Neural progenitor cell (in vitro differentiated cells): ENCODE measurements around the gene KLF2. TPM values are rescaled to one million over a fixed set of nuclear protein-coding genes. Genes with fewer than 3 reads are reported as not detected.
A peak's percentile ranks its signal among the peaks of the same experiment; 100 is the strongest.

Experiments
- DNase-seq: peaks from one replicate; pipeline ENCODE4 v3.0.0-alpha.2; 2016; ENCODE audit warnings: low spot score
- H2AFZ ChIP-seq: fragments of 200-600 bp; sonication (generic); replicated peaks from 2 replicates; pipeline ENCODE4 v1.6.1; 2016; ENCODE audit warnings: antibody characterized with exemption
- H3F3A ChIP-seq: fragments of 200-600 bp; sonication (generic); 2 replicates; pipeline ENCODE4 v1.6.1; 2016; ENCODE audit warnings: antibody characterized with exemption, low read depth
- H3K27ac ChIP-seq: fragments of 200-600 bp; sonication (generic); 2 replicates; pipeline ENCODE4 v1.5.1; 2016; ENCODE audit warnings: mild to moderate bottlenecking
- H3K27me3 ChIP-seq: fragments of 200-600 bp; sonication (generic); 2 replicates; pipeline ENCODE4 v1.6.1; 2016; ENCODE audit warnings: mild to moderate bottlenecking, moderate library complexity
- H3K36me3 ChIP-seq: fragments of 200-600 bp; sonication (generic); 2 replicates; pipeline ENCODE4 v1.5.1; 2016
- H3K4me1 ChIP-seq: fragments of 200-600 bp; sonication (generic); 2 replicates; pipeline ENCODE4 v1.6.1; 2016; ENCODE audit warnings: mixed run types
- H3K4me2 ChIP-seq: fragments of 200-600 bp; sonication (generic); 2 replicates; pipeline ENCODE4 v1.6.1; 2016
- H3K4me3 ChIP-seq: fragments of 200-600 bp; sonication (generic); 2 replicates; pipeline ENCODE4 v1.5.1; 2016
- H3K79me2 ChIP-seq: fragments of 200-600 bp; sonication (generic); 2 replicates; pipeline ENCODE4 v1.6.1; 2016; ENCODE audit warnings: low read depth
- H3K9ac ChIP-seq: fragments of 200-600 bp; sonication (generic); 2 replicates; pipeline ENCODE4 v1.6.1; 2016
- H3K9me3 ChIP-seq: fragments of 200-600 bp; sonication (generic); 2 replicates; pipeline ENCODE4 v1.5.1; 2016; ENCODE audit warnings: low read depth
- H4K20me1 ChIP-seq: fragments of 200-600 bp; sonication (generic); 2 replicates; pipeline ENCODE4 v1.6.1; 2016; ENCODE audit warnings: low read depth
- H3K27ac Mint-ChIP-seq: 3 replicates; pipeline ENCODE4 v1.8.0; 2021; ENCODE audit warnings: mixed read lengths
- H3K27me3 Mint-ChIP-seq: 2 replicates; pipeline ENCODE4 v1.8.0; 2022; ENCODE audit warnings: low read depth, mild to moderate bottlenecking, inconsistent platforms, moderate library complexity, mixed read lengths; ENCODE audit not compliant: insufficient read depth
- H3K36me3 Mint-ChIP-seq: 3 replicates; pipeline ENCODE4 v1.8.0; 2021; ENCODE audit warnings: mixed read lengths
- H3K4me1 Mint-ChIP-seq: 3 replicates; pipeline ENCODE4 v1.8.0; 2021; ENCODE audit warnings: mixed read lengths
- H3K4me3 Mint-ChIP-seq: 3 replicates; pipeline ENCODE4 v1.8.0; 2021; ENCODE audit warnings: mild to moderate bottlenecking, moderate library complexity, mixed read lengths
- H3K9me3 Mint-ChIP-seq: 3 replicates; pipeline ENCODE4 v1.8.0; 2020; ENCODE audit warnings: mixed read lengths
- EZH2 ChIP-seq: fragments of 200-600 bp; sonication (generic); IDR thresholded peaks from 2 replicates; pipeline ENCODE4 v1.6.1; 2017; ENCODE audit warnings: antibody characterized with exemption, mild to moderate bottlenecking, moderate library complexity
- EZH2phosphoT487 ChIP-seq: fragments of 200-600 bp; sonication (generic); IDR thresholded peaks from 2 replicates; pipeline ENCODE4 v1.6.1; 2017; ENCODE audit warnings: antibody characterized with exemption
- total RNA-seq: library from RNA; depleted of rRNA; stranded (reverse); fragments of >200 nt; gene quantifications from 2 replicates; pipeline ENCODE4 v1.2.3, GENCODE V29; 2015; ENCODE audit warnings: low replicate concordance
- TF ChIP-seq, protein P1 (sequence below): fragments of 200-600 bp; sonication (generic); IDR thresholded peaks from 2 replicates; pipeline ENCODE4 v1.5.1; 2017; ENCODE audit warnings: antibody characterized with exemption, mild to moderate bottlenecking

KLF2 gene
- not detected in 2 replicates for total RNA-seq

DNA sequence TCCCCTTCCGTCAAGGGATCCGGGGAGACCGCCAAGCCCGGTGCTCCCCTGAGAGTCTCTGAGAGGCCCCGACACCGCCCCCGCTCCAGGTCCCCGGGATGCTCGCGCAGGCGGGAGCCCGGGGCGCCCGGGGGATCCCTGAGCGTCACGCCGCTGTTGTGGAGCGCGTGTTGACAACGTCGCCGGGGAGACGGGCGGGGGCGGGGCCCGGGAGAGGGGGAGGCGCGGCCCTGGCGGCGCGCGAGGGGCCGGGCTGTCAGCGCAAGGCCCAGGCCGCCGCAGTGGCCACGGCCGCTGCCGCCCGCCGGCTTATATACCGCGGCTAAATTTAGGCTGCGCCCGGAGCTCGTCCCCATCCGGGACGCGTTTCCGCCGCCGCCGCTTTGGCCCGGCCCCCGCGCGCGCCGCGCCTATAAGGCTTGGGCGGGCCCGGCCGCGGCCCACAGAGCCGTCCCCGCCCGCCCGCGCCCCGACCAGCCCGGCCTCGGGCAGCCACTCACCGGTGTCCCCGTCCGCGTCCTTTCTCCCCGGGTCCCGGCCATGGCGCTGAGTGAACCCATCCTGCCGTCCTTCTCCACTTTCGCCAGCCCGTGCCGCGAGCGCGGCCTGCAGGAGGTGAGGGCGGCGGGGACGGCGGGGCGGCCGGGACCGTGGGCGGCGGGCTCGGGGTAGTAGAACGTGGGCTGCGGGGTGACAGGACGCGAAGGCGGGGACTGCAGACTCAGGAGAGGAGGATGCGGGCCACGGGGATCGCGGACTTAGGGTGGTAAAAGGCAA is at the start of gene KLF2:
TSS of gene KLF2 (plus strand) at position 443 of the 777 bp plus-strand sequence. CDS start at position 541, 98 bp downstream.
- Histone ChIP-seq H2AFZ (peak within 1 kb of the TSS; percentile 90), H3K4me2 (peak within 1 kb of the TSS; percentile 82), H3K9me3 (no peaks in the 10 kb centered on the region), H3F3A (peaks cover 12% of the 10 kb centered on the region), H3K36me3 (no peaks in the 10 kb centered on the region), H3K9ac (no peak within 1 kb of the TSS), H3K27me3 (peaks cover 98% of the 10 kb centered on the region), H3K4me3 (peak within 1 kb of the TSS; percentile 44), H3K27ac (no peak within 1 kb of the TSS), H3K79me2 (no peaks in the 10 kb centered on the region), H3K4me1 (peaks cover 11% of the 10 kb centered on the region), H4K20me1 (peaks cover 37% of the 10 kb centered on the region)
- H3K27me3 Mint-ChIP-seq = peaks cover 50% of the 10 kb centered on the region
- H3K4me3 Mint-ChIP-seq = peak within 1 kb of the TSS; percentile 71
- H3K36me3 Mint-ChIP-seq = no peaks in the 10 kb centered on the region
- peaks cover 4% of the 10 kb centered on the region for H3K4me1 Mint-ChIP-seq
- peak; percentile 87 for DNase-seq
- no peaks in the 10 kb centered on the region for H3K9me3 Mint-ChIP-seq
- no peak within 1 kb of the TSS for H3K27ac Mint-ChIP-seq
- TF ChIP-seq EZH2phosphoT487 (peak; percentile 86), EZH2 (no peak)
- TF ChIP-seq, protein P1, sequence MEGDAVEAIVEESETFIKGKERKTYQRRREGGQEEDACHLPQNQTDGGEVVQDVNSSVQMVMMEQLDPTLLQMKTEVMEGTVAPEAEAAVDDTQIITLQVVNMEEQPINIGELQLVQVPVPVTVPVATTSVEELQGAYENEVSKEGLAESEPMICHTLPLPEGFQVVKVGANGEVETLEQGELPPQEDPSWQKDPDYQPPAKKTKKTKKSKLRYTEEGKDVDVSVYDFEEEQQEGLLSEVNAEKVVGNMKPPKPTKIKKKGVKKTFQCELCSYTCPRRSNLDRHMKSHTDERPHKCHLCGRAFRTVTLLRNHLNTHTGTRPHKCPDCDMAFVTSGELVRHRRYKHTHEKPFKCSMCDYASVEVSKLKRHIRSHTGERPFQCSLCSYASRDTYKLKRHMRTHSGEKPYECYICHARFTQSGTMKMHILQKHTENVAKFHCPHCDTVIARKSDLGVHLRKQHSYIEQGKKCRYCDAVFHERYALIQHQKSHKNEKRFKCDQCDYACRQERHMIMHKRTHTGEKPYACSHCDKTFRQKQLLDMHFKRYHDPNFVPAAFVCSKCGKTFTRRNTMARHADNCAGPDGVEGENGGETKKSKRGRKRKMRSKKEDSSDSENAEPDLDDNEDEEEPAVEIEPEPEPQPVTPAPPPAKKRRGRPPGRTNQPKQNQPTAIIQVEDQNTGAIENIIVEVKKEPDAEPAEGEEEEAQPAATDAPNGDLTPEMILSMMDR = no peak

DNA sequence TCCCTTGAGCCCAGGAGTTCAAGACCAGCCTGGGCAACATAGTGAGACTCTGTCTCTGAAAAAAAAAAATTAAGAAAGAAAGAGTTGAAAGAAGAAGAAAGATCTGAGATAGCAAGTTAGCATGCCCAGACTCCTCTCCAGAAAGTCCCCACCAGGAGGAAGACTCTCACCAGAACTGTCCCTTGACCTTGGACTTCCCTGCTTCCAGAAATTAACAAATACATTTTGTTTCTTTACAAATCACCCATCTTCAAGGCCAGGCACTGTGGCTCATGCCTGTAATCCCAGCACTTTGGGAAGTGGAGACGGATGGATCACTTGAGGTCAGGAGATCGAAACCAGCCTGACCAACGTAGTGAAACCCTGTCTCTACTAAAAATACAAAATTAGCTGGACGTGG is 44.3 kb upstream of the KLF2 start:
- no peaks in the 10 kb centered on the region for H3K4me1 ChIP-seq
- no peaks in the 10 kb centered on the region for H4K20me1 ChIP-seq
- no peak overlapping the region for H3K9ac ChIP-seq
- TF ChIP-seq, protein P1 = no peak
- no peak for TF ChIP-seq EZH2
- no peak for TF ChIP-seq EZH2phosphoT487
- H3K9me3 ChIP-seq = no peaks in the 10 kb centered on the region
- H3K4me3 ChIP-seq = no peak overlapping the region
- no peak overlapping the region for H3K27ac ChIP-seq
- Mint-ChIP-seq H3K4me3 (no peak overlapping the region), H3K27me3 (peaks cover 5% of the 10 kb centered on the region), H3K4me1 (peaks cover 21% of the 10 kb centered on the region), H3K36me3 (no peaks in the 10 kb centered on the region), H3K27ac (peak overlapping the region; percentile 39), H3K9me3 (no peaks in the 10 kb centered on the region)
- H3K79me2 ChIP-seq = no peaks in the 10 kb centered on the region
- no peaks in the 10 kb centered on the region for H3F3A ChIP-seq
- H3K36me3 ChIP-seq = no peaks in the 10 kb centered on the region
- H3K27me3 ChIP-seq = no peaks in the 10 kb centered on the region
- H3K4me2 ChIP-seq = no peak overlapping the region
- no peak overlapping the region for H2AFZ ChIP-seq
- no peak for DNase-seq

DNA sequence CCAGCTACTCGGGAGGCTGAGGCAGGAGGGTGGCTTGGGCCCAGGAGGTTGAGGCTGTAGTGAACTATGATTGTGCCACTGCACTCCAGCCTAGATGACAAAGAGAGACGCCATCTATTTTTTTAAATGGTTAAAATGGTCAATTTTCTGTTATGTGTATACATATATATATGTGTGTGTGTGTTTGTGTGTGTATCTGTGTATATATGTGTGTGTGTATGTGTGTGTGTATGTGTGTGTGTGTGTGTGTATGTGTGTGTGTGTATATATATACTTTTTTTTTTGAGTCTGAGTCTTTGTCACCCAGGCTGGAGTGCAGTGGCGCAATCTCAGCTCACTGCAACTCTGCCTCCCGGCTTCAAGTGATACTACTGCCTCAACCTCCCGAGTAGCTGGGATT is 42.9 kb upstream of the KLF2 start:
- peaks cover 8% of the 10 kb centered on the region for H3K4me1 ChIP-seq
- H3K36me3 ChIP-seq = no peaks in the 10 kb centered on the region
- H4K20me1 ChIP-seq = no peaks in the 10 kb centered on the region
- no peak overlapping the region for H3K4me3 Mint-ChIP-seq
- no peak overlapping the region for H3K4me2 ChIP-seq
- peaks cover 4% of the 10 kb centered on the region for H3K27me3 Mint-ChIP-seq
- no peaks in the 10 kb centered on the region for H3K36me3 Mint-ChIP-seq
- no peaks in the 10 kb centered on the region for H3K27me3 ChIP-seq
- no peak overlapping the region for H3K4me3 ChIP-seq
- no peaks in the 10 kb centered on the region for H3K9me3 Mint-ChIP-seq
- H3F3A ChIP-seq = no peaks in the 10 kb centered on the region
- TF ChIP-seq EZH2phosphoT487 (no peak), EZH2 (no peak)
- TF ChIP-seq, protein P1 = no peak
- peaks cover 29% of the 10 kb centered on the region for H3K4me1 Mint-ChIP-seq
- H3K9me3 ChIP-seq = no peaks in the 10 kb centered on the region
- H3K9ac ChIP-seq = no peak overlapping the region
- DNase-seq = no peak
- no peak overlapping the region for H3K27ac ChIP-seq
- no peak overlapping the region for H2AFZ ChIP-seq
- no peaks in the 10 kb centered on the region for H3K79me2 ChIP-seq
- H3K27ac Mint-ChIP-seq = no peak overlapping the region
